ENCODE measurements around the gene ARHGAP26. TPM values are rescaled to one million over a fixed set of nuclear protein-coding genes. Genes with fewer than 3 reads are reported as not detected.

Gene ARHGAP26
- total and polyA plus RNA-seq, 4 donors, result 5.4 to 52.3 (median 30.4) TPM

GRCh38 chr5:143208781-143209510, 438.8 kb downstream of the ARHGAP26 start:
- no peak overlapping the region for H3K9ac ChIP-seq (ENCODE audit: insufficient read depth in 1 of 2, low read length in 2 of 2)
- peaks cover 0 to 29% (median 14%) of the 10 kb centered on the region in 5 donors for H3K4me1 ChIP-seq (ENCODE audit: control insufficient read depth in 5 of 5, insufficient read depth in 5 of 5, low read length in 5 of 5)
- WGBS, 2 donors, result 93 to 96% methylated on average over 2 of the region's 2 CpGs
- DNase-seq, result no peak
- no peak overlapping the region for H3K27ac ChIP-seq (ENCODE audit: low read depth in 1 of 2, low read length in 1 of 2)
- H3K4me3 ChIP-seq, result no peak overlapping the region
- H3K9me3 ChIP-seq (ENCODE audit: control insufficient read depth in 4 of 4, insufficient read depth in 3 of 4, low read length in 3 of 4), result no peaks in the 10 kb centered on the region
- H3K27me3 ChIP-seq (ENCODE audit: control insufficient read depth in 3 of 3, insufficient read depth in 3 of 3, low read length in 2 of 3), result no peaks in the 10 kb centered on the region
- ATAC-seq (ENCODE audit: insufficient read depth, low FRiP score), result no peak
- TF ChIP-seq, protein P1, sequence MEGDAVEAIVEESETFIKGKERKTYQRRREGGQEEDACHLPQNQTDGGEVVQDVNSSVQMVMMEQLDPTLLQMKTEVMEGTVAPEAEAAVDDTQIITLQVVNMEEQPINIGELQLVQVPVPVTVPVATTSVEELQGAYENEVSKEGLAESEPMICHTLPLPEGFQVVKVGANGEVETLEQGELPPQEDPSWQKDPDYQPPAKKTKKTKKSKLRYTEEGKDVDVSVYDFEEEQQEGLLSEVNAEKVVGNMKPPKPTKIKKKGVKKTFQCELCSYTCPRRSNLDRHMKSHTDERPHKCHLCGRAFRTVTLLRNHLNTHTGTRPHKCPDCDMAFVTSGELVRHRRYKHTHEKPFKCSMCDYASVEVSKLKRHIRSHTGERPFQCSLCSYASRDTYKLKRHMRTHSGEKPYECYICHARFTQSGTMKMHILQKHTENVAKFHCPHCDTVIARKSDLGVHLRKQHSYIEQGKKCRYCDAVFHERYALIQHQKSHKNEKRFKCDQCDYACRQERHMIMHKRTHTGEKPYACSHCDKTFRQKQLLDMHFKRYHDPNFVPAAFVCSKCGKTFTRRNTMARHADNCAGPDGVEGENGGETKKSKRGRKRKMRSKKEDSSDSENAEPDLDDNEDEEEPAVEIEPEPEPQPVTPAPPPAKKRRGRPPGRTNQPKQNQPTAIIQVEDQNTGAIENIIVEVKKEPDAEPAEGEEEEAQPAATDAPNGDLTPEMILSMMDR (IDR thresholded peaks at IDR 0.05; ENCODE audit: control extremely low read depth, extremely low read depth), result no peak
- no peaks in the 10 kb centered on the region for H3K36me3 ChIP-seq (ENCODE audit: control insufficient read depth in 4 of 4, insufficient read depth in 4 of 4, low read length in 4 of 4)

DNA sequence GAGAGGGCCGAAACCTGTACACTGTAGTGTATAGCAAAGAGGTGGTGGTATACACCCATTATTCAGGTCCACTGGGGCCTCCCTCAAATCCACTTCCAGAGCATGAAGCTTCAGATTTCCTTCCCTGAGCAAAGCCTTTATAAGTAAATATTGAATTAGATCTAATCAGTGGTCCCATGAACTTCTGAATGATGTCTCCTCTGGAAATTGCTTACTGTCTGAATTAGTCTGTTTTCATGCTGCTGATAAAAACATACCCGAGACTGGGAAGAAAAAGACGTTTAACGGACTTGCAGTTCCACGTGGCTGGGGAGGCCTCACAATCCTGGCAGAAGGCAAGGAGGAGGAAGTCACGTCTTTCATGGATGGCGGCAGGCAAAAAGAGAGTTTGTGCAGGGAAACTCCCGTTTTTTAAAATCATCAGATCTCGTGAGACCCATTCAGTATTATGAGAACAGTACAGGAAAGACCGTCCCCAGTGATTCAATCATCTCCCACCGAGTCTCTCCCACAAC, 439.8 kb downstream of the ARHGAP26 start:
- Histone ChIP-seq H3K9me3 (ENCODE audit: control insufficient read depth in 4 of 4, insufficient read depth in 3 of 4, low read length in 3 of 4) (no peaks in the 10 kb centered on the region), H3K36me3 (ENCODE audit: control insufficient read depth in 4 of 4, insufficient read depth in 4 of 4, low read length in 4 of 4) (peaks cover 0 to 5% (median 1%) of the 10 kb centered on the region in 4 donors), H3K4me3 (no peak overlapping the region), H3K27me3 (ENCODE audit: control insufficient read depth in 3 of 3, insufficient read depth in 3 of 3, low read length in 2 of 3) (no peaks in the 10 kb centered on the region), H3K27ac (ENCODE audit: low read depth in 1 of 2, low read length in 1 of 2) (no peak overlapping the region), H3K9ac (ENCODE audit: insufficient read depth in 1 of 2, low read length in 2 of 2) (no peak overlapping the region), H3K4me1 (ENCODE audit: control insufficient read depth in 5 of 5, insufficient read depth in 5 of 5, low read length in 5 of 5) (peaks cover 0 to 29% (median 14%) of the 10 kb centered on the region in 5 donors)
- ATAC-seq (ENCODE audit: insufficient read depth, low FRiP score) (no peak), DNase-seq (no peak)
- TF ChIP-seq, protein P1 (IDR thresholded peaks at IDR 0.05; ENCODE audit: control extremely low read depth, extremely low read depth), result no peak
- 93 to 94% methylated on average over 11 of the region's 11 CpGs for WGBS, 2 donors

DNA sequence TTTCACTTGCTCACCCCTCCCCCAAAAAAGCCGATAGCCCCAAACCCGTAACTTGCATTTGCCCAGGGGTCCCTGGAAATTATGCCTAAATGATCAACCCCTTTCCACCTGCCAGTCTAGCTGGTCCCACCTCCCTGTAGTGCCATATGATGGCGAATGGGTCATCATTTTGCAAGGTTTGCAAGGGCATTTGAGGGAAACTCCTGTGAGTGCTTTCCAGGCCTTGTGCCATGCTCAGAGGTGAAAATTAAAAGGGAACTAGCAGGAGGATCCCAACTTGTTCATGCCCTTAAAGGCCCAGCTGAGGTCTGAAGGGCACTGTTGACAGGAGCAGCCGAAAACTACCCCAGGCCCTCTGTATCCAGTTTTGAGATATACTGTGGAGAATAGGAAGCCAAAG, 440.4 kb downstream of the ARHGAP26 start:
- TF ChIP-seq, protein P1 (IDR thresholded peaks at IDR 0.05; ENCODE audit: control extremely low read depth, extremely low read depth), result no peak
- DNase-seq, result no peak
- Histone ChIP-seq H3K4me1 (ENCODE audit: control insufficient read depth in 5 of 5, insufficient read depth in 5 of 5, low read length in 5 of 5) (peaks cover 0 to 29% (median 14%) of the 10 kb centered on the region in 5 donors), H3K36me3 (ENCODE audit: control insufficient read depth in 4 of 4, insufficient read depth in 4 of 4, low read length in 4 of 4) (peaks cover 0 to 7% (median 2%) of the 10 kb centered on the region in 4 donors), H3K4me3 (no peak overlapping the region), H3K27ac (ENCODE audit: low read depth in 1 of 2, low read length in 1 of 2) (no peak overlapping the region), H3K9ac (ENCODE audit: insufficient read depth in 1 of 2, low read length in 2 of 2) (no peak overlapping the region), H3K9me3 (ENCODE audit: control insufficient read depth in 4 of 4, insufficient read depth in 3 of 4, low read length in 3 of 4) (no peaks in the 10 kb centered on the region), H3K27me3 (ENCODE audit: control insufficient read depth in 3 of 3, insufficient read depth in 3 of 3, low read length in 2 of 3) (no peaks in the 10 kb centered on the region)
- WGBS, 2 donors, result 98 to 99% methylated on average over 4 of the region's 4 CpGs
- ATAC-seq (ENCODE audit: insufficient read depth, low FRiP score), result no peak

All from lung (tissue), 12 donors.